GM10248 (cell line): Measurements from ENCODE around the gene CACFD1.

Experiments used
- CTCF ChIA-PET: fragments of 300-600 bp; sonication (Branson Sonifier 250); formaldehyde crosslinking; extraction: SDS; loops from one replicate; lab custom pipeline; 2021; ENCODE audit warnings: antibody characterized with exemption; lab: Yijun Ruan, JAX
- POLR2A ChIA-PET: fragments of 350-650 bp; sonication (Branson Sonifier 250); formaldehyde crosslinking; extraction: SDS; loops from one replicate; lab custom pipeline; 2020; ENCODE audit warnings: antibody characterized with exemption; lab: Yijun Ruan, JAX
- DNase-seq: peaks from one replicate; pipeline ENCODE4 v3.0.0; 2012; ENCODE audit errors: extremely low spot score
- CTCF ChIP-seq: IDR thresholded peaks from 2 replicates; pipeline ENCODE4 v1.5.1; 2012; ENCODE audit warnings: mild to moderate bottlenecking, low read depth; ENCODE audit errors: extremely low read depth, missing control alignments, control extremely low read depth

Gene CACFD1

GRCh38 chr9:133495327-133496293 is 35.8 kb downstream of the CACFD1 start:
- ChIA-PET POLR2A (no interaction called here), CTCF (interaction anchor here (1.0 to 1.9 kb wide), 6 partner anchors 8 to 315 kb away, joined by 3 to 9 read pairs (median 6); partner anchors contain the start of gene SLC2A6)
- DNase-seq = no peak
- no peak for TF ChIP-seq CTCF

- no peak for TF ChIP-seq CTCF
- no peak for DNase-seq
- POLR2A ChIA-PET = no interaction called here
- CTCF ChIA-PET = interaction anchor here (1.0 to 1.9 kb wide), 2 partner anchors 10 to 316 kb away, joined by 6 read pairs; no protein-coding TSS in a partner anchor
Measured at GRCh38 chr9:133496861-133497842, 37.4 kb downstream of the CACFD1 start.

- POLR2A ChIA-PET = no interaction called here
- DNase-seq = no peak
- CTCF ChIA-PET = interaction anchor here (1.1 to 2.4 kb wide), 3 partner anchors 10 to 313 kb away, joined by 3 to 7 read pairs (median 6); no protein-coding TSS in a partner anchor
- no peak for TF ChIP-seq CTCF
Measured at GRCh38 chr9:133499132-133499891, 39.5 kb downstream of the CACFD1 start.

GRCh38 chr9:133499892-133500270 is 40.1 kb downstream of the CACFD1 start:
- CTCF ChIA-PET = interaction anchor here (1.1 to 2.4 kb wide), 3 partner anchors 9 to 314 kb away, joined by 3 to 7 read pairs (median 6); no protein-coding TSS in a partner anchor
- no peak for DNase-seq
- no peak for TF ChIP-seq CTCF
- POLR2A ChIA-PET = no interaction called here

- no peak for TF ChIP-seq CTCF
- no peak for DNase-seq
- POLR2A ChIA-PET = no interaction called here
- CTCF ChIA-PET = no interaction called here
Measured at GRCh38 chr9:133502112-133502511, 42.3 kb downstream of the CACFD1 start.
